ENCODE data around the gene ARL2. TPM values are rescaled to one million over a fixed set of nuclear protein-coding genes. Genes with fewer than 3 reads are reported as not detected.

Gene ARL2
- total RNA-seq, 1 experiment from 2014 or later: 171 TPM

GRCh38 chr11:64989416-64989815 lies 24.5 kb upstream of the ARL2 start (continued):
- no peak for TF ChIP-seq E2F5 (CRISPR knock-in tag; IDR thresholded peaks at IDR 0.05)
- no peak for TF ChIP-seq TEAD1 (CRISPR knock-in tag; IDR thresholded peaks at IDR 0.05)
- TF ChIP-seq PREB (CRISPR knock-in tag; IDR thresholded peaks at IDR 0.05; ENCODE audit: borderline replicate concordance): no peak
- no peak for TF ChIP-seq RELA (CRISPR knock-in tag; IDR thresholded peaks at IDR 0.05; ENCODE audit: borderline replicate concordance)
- no peak for TF ChIP-seq E2F4 (CRISPR knock-in tag; IDR thresholded peaks at IDR 0.05; ENCODE audit: borderline replicate concordance, low read depth)
- TF ChIP-seq RORB (CRISPR knock-in tag; IDR thresholded peaks at IDR 0.05): no peak
- TF ChIP-seq JUN (CRISPR knock-in tag; IDR thresholded peaks at IDR 0.05): no peak
- TF ChIP-seq ZNF671 (CRISPR knock-in tag; IDR thresholded peaks at IDR 0.05): no peak
- no peak for TF ChIP-seq NR2C2 (CRISPR knock-in tag; IDR thresholded peaks at IDR 0.05)
- no peak for TF ChIP-seq ZMAT4 (CRISPR knock-in tag; IDR thresholded peaks at IDR 0.05)

GRCh38 chr11:64990222-64990923 lies 23.6 kb upstream of the ARL2 start:
- CTCF ChIA-PET: no interaction called here
- no peak overlapping the region for H3K27ac Mint-ChIP-seq
- H3K4me1 Mint-ChIP-seq: 0 out of 2 replicates have a peak, but pooled peaks cover 5% of the 10 kb centered on the region
- H3K4me3 Mint-ChIP-seq: no peak overlapping the region
- no peak for ATAC-seq
- no peaks in the 10 kb centered on the region for H3K9me3 Mint-ChIP-seq
- TF ChIP-seq RORB (CRISPR knock-in tag; IDR thresholded peaks at IDR 0.05): no peak
- DNase-seq (ENCODE audit: low spot score): no peak
- H3K27me3 Mint-ChIP-seq (ENCODE audit: low read depth): no peaks in the 10 kb centered on the region; the same call in 1 of the 2 replicates
- POLR2A ChIA-PET: no interaction called here
- H3K36me3 Mint-ChIP-seq: no peaks in the 10 kb centered on the region

GRCh38 chr11:64994318-64994717 lies 19.6 kb upstream of the ARL2 start:
- Mint-ChIP-seq H3K4me1 (peaks cover 23% of the 10 kb centered on the region), H3K27me3 (ENCODE audit: low read depth) (no peaks in the 10 kb centered on the region), H3K36me3 (no peaks in the 10 kb centered on the region), H3K27ac (no peak overlapping the region), H3K9me3 (no peaks in the 10 kb centered on the region), H3K4me3 (no peak overlapping the region)
- CTCF ChIA-PET: interaction anchor here (0.6 to 1.3 kb wide), 2 partner anchors 20 to 21 kb away, joined by 3 to 6 read pairs; partner anchors contain the start of gene ARL2
- no peak for ATAC-seq
- DNase-seq (ENCODE audit: low spot score): no peak
- TF ChIP-seq NFE2L1 (CRISPR knock-in tag; IDR thresholded peaks at IDR 0.05) (no peak), ATF6 (CRISPR knock-in tag; IDR thresholded peaks at IDR 0.05) (no peak), NR1H2 (CRISPR knock-in tag; IDR thresholded peaks at IDR 0.05) (no peak), EMX1 (CRISPR knock-in tag; IDR thresholded peaks at IDR 0.05) (no peak), ZNF219 (CRISPR knock-in tag; IDR thresholded peaks at IDR 0.05; ENCODE audit: borderline replicate concordance) (no peak)
- POLR2A ChIA-PET: no interaction called here

Data from WTC11 (cell line).